ENCODE results near the gene PML. TPM values are rescaled to one million over a fixed set of nuclear protein-coding genes. Genes with fewer than 3 reads are reported as not detected.
"Not testable (repeated sequence)": the region's sequence is repeated elsewhere in the genome, so short reads cannot be mapped to it uniquely, and the experiment has no call there.

PML gene
- polyA plus RNA-seq, 1 of the 3 experiments (the other 2 are of a cell fraction), result 18.4 TPM

DNA sequence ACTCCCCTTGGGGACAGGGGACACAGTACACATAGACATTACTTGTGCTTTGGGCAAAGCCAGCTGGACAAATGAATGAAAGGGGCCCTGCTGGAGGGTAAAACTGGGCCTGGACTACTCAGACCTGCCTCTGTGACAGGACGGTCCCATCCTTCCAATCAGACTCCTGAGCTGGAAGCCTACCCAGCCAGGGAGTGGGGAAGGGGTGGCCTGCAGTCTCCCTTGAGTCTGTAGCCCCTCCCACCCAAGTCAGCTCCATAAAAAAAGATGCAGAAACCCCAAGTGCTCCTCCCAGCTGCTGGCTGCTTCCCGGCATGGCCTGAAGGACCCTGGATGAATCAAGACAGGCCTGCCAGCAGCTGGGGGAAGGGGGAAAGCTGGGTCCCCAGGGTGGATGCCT, 100.1 kb downstream of the PML start:
- H3F3A ChIP-seq (replicated peaks; ENCODE audit: insufficient read depth); DNase-seq; POLR2A ChIA-PET; H3K27ac ChIP-seq (ENCODE audit: low read depth in 2 of 2, low read length in 1 of 2); H3K4me3 ChIP-seq (ENCODE audit: low read depth in 2 of 2, low read length in 1 of 2); H3K4me2 ChIP-seq; H2AFZ ChIP-seq (ENCODE audit: low read depth); H3K9me2 ChIP-seq; H3K9ac ChIP-seq; H3K36me3 ChIP-seq (replicated peaks in 1 of 2; ENCODE audit: control insufficient read depth in 1 of 2, insufficient read depth in 2 of 2, low read length in 1 of 2); H4K20me1 ChIP-seq (ENCODE audit: insufficient read depth); H3K27me3 ChIP-seq (ENCODE audit: insufficient read depth); CTCF ChIA-PET; H3K79me2 ChIP-seq (ENCODE audit: insufficient read depth); H3K4me1 ChIP-seq (ENCODE audit: control insufficient read depth in 1 of 2, insufficient read depth in 2 of 2, low read depth in 1 of 2, low read length in 1 of 2); H3K9me3 ChIP-seq: not testable (repeated sequence)
- WGBS (ENCODE audit: low lambda C conversion rate), result no CpG with 5 or more reads among the region's 2 CpGs

DNA sequence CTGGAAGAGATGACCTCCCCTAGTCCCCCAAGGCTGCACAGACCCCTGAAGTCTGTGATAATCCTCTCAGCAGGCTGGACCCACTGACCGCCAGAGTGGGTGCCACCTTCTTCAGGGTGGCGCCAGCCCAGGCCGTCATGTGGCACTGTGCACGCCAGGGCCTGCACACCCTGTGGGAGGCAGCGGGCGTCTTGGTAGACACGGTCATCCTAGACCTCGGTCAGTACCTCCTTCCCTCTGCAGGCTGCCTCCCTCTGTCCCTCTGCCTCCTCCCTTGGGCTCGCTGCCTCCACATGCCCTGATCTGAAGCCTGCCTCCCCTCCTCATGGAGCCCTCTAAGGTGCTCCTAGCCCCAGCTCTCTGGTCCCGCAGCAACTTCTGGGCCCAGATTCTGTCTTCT, 101.1 kb downstream of the PML start:
- H3K4me2 ChIP-seq; H3K4me3 ChIP-seq (ENCODE audit: low read depth in 2 of 2, low read length in 1 of 2); H4K20me1 ChIP-seq (ENCODE audit: insufficient read depth); H3K79me2 ChIP-seq (ENCODE audit: insufficient read depth); H3K27ac ChIP-seq (ENCODE audit: low read depth in 2 of 2, low read length in 1 of 2); H3K9me3 ChIP-seq; CTCF ChIA-PET; POLR2A ChIA-PET; H2AFZ ChIP-seq (ENCODE audit: low read depth); H3F3A ChIP-seq (replicated peaks; ENCODE audit: insufficient read depth); H3K9ac ChIP-seq; H3K36me3 ChIP-seq (replicated peaks in 1 of 2; ENCODE audit: control insufficient read depth in 1 of 2, insufficient read depth in 2 of 2, low read length in 1 of 2); DNase-seq; H3K9me2 ChIP-seq; H3K27me3 ChIP-seq (ENCODE audit: insufficient read depth); H3K4me1 ChIP-seq (ENCODE audit: control insufficient read depth in 1 of 2, insufficient read depth in 2 of 2, low read depth in 1 of 2, low read length in 1 of 2): not testable (repeated sequence)
- 32% methylated on average over 3 of the region's 10 CpGs for WGBS (ENCODE audit: low lambda C conversion rate)

DNA sequence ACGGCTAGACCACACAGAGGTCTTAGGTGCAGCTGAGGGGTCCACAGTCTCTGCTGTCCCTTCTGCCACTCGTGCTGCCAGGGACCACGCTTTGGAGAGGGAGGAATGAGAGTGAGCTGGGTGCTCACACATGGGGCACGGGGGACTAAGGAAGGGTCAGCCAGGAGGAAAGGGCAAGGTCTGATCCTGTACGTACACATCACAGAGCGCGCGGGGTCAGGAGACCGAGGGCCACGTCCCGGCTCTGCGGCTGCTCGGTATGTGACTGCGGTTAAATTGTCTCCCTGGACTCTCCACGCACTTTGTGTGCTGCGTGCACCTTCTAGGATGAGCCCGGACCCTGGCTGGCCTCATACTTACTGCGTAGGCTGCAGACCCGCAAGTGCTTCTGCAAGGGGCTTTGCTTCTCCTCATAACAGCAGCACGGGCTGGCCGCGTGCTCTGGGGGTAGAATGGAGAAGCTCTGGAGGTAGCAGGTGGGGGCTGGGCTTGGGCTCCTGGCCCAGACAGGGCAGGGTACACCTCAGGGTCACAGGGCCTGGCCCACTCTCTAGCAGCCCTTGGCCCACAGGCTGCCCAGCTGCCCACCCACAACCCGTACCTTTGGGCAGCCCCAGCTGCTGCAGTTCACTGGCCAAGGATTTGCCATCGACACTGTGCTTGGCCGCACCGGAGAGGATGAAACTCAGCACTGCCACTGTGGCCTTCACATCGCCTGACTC, 102.4 kb downstream of the PML start:
- H3K4me2 ChIP-seq; H3K36me3 ChIP-seq (replicated peaks in 1 of 2; ENCODE audit: control insufficient read depth in 1 of 2, insufficient read depth in 2 of 2, low read length in 1 of 2); H3K9ac ChIP-seq; H3K9me3 ChIP-seq; H3K4me3 ChIP-seq (ENCODE audit: low read depth in 2 of 2, low read length in 1 of 2); H3K4me1 ChIP-seq (ENCODE audit: control insufficient read depth in 1 of 2, insufficient read depth in 2 of 2, low read depth in 1 of 2, low read length in 1 of 2); CTCF ChIA-PET; H3K27ac ChIP-seq (ENCODE audit: low read depth in 2 of 2, low read length in 1 of 2); H4K20me1 ChIP-seq (ENCODE audit: insufficient read depth); H3K27me3 ChIP-seq (ENCODE audit: insufficient read depth); H3K9me2 ChIP-seq; H3K79me2 ChIP-seq (ENCODE audit: insufficient read depth); POLR2A ChIA-PET; H3F3A ChIP-seq (replicated peaks; ENCODE audit: insufficient read depth); DNase-seq; H2AFZ ChIP-seq (ENCODE audit: low read depth): not testable (repeated sequence)
- WGBS (ENCODE audit: low lambda C conversion rate), result no CpG with 5 or more reads among the region's 27 CpGs

Small RNA genes within 50 kb of the gene (small RNA-seq; reads per million reads assigned to genes)
- 0 reads per million in 7 experiments for gene RN7SL429P

Other genes with a start within 250 kb of the PML start
- gene INSYN1, start 241.4 kb upstream of the PML start, polyA plus RNA-seq (2012; rRNA removed), result 3.6 and 3.7 TPM in 2 replicates
- not detected in 2 replicates for gene TBC1D21, start 121.2 kb upstream of the PML start, polyA plus RNA-seq (2012; rRNA removed)
- gene LOXL1, start 68.3 kb upstream of the PML start, polyA plus RNA-seq (2012; rRNA removed), result 37.5 and 50.3 TPM in 2 replicates
- 19.1 and 20.4 TPM in 2 replicates for gene STOML1, start 2.4 kb upstream of the PML start, polyA plus RNA-seq (2012; rRNA removed)
- gene GOLGA6A, start 87.8 kb downstream of the PML start, polyA plus RNA-seq (2012; rRNA removed), result not detected in 2 replicates
- 0.56 and 0.58 TPM in 2 replicates for gene ISLR2, start 135.9 kb downstream of the PML start, polyA plus RNA-seq (2012; rRNA removed)
- gene ISLR, start 179.0 kb downstream of the PML start, polyA plus RNA-seq (2012; rRNA removed), result 3.4 and 7.3 TPM in 2 replicates
- 27.9 and 31.0 TPM in 2 replicates for gene STRA6, start 208.1 kb downstream of the PML start, polyA plus RNA-seq (2012; rRNA removed)
- 3.3 and 4.0 TPM in 2 replicates for gene CCDC33, start 241.6 kb downstream of the PML start, polyA plus RNA-seq (2012; rRNA removed)